C1 segment of cervical spinal cord (tissue), 14 donors: ENCODE data around the gene TMEM255A.
A peak's percentile ranks its signal among the peaks of the same experiment; 100 is the strongest.
"Not testable (repeated sequence)": the region's sequence is repeated elsewhere in the genome, so short reads cannot be mapped to it uniquely, and the experiment has no call there.

ENCODE experiments used
- DNase-seq, 14 donors: peaks; one replicate each; lab custom pipeline; 2025; lab: John Stamatoyannopoulos, UW

TMEM255A gene

GRCh38 chrX:120310861-120311726 is at the start of gene TMEM255A:
Gene TMEM255A (minus strand): TSS chrX:120311461. CDS start chrX:120311309, 152 bp downstream.
- peak in 9 of 14 donors; percentile 2 to 53 (median 34) for DNase-seq

- peak in 2 of 14 donors; percentile 15 to 20 for DNase-seq
Observed at GRCh38 chrX:120358737-120359456, 47.6 kb upstream of the TMEM255A start.

GRCh38 chrX:120357186-120357585 is 45.9 kb upstream of the TMEM255A start:
- DNase-seq = no peak

GRCh38 chrX:120356084-120356483 is 44.8 kb upstream of the TMEM255A start:
- DNase-seq = no peak

GRCh38 chrX:120350450-120351138 is 39.3 kb upstream of the TMEM255A start:
- no peak for DNase-seq

- not testable (repeated sequence) for DNase-seq
Observed at GRCh38 chrX:120344566-120344965, 33.3 kb upstream of the TMEM255A start.

- DNase-seq = no peak
Observed at GRCh38 chrX:120336899-120337298, 25.6 kb upstream of the TMEM255A start.

- no peak for DNase-seq
Observed at GRCh38 chrX:120335289-120335688, 24.0 kb upstream of the TMEM255A start.

- no peak for DNase-seq
Observed at GRCh38 chrX:120334603-120335002, 23.3 kb upstream of the TMEM255A start.

- DNase-seq = no peak
Observed at GRCh38 chrX:120334151-120334550, 22.9 kb upstream of the TMEM255A start.

- no peak for DNase-seq
Observed at GRCh38 chrX:120332394-120332793, 21.1 kb upstream of the TMEM255A start.

GRCh38 chrX:120331116-120331515 is 19.9 kb upstream of the TMEM255A start:
- DNase-seq = no peak

GRCh38 chrX:120321520-120322281 is 10.4 kb upstream of the TMEM255A start:
- no peak for DNase-seq

- no peak for DNase-seq
Observed at GRCh38 chrX:120318411-120318810, 7.2 kb upstream of the TMEM255A start.

- DNase-seq = no peak
Observed at GRCh38 chrX:120316587-120317283, 5.5 kb upstream of the TMEM255A start.

- no peak for DNase-seq
Observed at GRCh38 chrX:120315776-120316175, 4.5 kb upstream of the TMEM255A start.

- DNase-seq = no peak
Observed at GRCh38 chrX:120311727-120312063, 434 bp upstream of the TMEM255A start.

GRCh38 chrX:120309873-120310705 is 1.2 kb downstream of the TMEM255A start:
- peak in 4 of 14 donors; percentile 0 to 21 (median 11) for DNase-seq

GRCh38 chrX:120308959-120309872 is 2.0 kb downstream of the TMEM255A start:
- peak in 10 of 14 donors; percentile 2 to 46 (median 28) for DNase-seq
